GM13977 (cell line): ENCODE results near the gene CAPN1.

ENCODE experiments used
- DNase-seq: peaks from one replicate; pipeline ENCODE4 v3.0.0; 2012; ENCODE audit warnings: low spot score
- in situ Hi-C: fragments of 300-500 bp; cut with MboI; formaldehyde crosslinking; loops from one replicate; pipeline ENCODE4 v1.12.0; 2022; ENCODE audit warnings: low sequenced_read_pairs, low pct_unique_long_range_greater_than_20kb, mixed read lengths, inconsistent platforms; ENCODE audit not compliant: unreplicated experiment
- TF ChIP-seq, protein P1 (sequence below): IDR thresholded peaks from 2 replicates; pipeline ENCODE4 v1.5.1; 2012; ENCODE audit warnings: mild to moderate bottlenecking, control low read depth; ENCODE audit not compliant: insufficient read depth; ENCODE audit errors: extremely low read depth, missing control alignments

The CAPN1 gene

GRCh38 chr11:65151331-65151899 lies 30.3 kb upstream of the CAPN1 start:
- DNase-seq, result no peak
- TF ChIP-seq, protein P1, sequence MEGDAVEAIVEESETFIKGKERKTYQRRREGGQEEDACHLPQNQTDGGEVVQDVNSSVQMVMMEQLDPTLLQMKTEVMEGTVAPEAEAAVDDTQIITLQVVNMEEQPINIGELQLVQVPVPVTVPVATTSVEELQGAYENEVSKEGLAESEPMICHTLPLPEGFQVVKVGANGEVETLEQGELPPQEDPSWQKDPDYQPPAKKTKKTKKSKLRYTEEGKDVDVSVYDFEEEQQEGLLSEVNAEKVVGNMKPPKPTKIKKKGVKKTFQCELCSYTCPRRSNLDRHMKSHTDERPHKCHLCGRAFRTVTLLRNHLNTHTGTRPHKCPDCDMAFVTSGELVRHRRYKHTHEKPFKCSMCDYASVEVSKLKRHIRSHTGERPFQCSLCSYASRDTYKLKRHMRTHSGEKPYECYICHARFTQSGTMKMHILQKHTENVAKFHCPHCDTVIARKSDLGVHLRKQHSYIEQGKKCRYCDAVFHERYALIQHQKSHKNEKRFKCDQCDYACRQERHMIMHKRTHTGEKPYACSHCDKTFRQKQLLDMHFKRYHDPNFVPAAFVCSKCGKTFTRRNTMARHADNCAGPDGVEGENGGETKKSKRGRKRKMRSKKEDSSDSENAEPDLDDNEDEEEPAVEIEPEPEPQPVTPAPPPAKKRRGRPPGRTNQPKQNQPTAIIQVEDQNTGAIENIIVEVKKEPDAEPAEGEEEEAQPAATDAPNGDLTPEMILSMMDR, result no peak
- in situ Hi-C loops, result no loop called here

GRCh38 chr11:65152122-65152521 lies 29.6 kb upstream of the CAPN1 start:
- in situ Hi-C loops, result no loop called here
- TF ChIP-seq, protein P1, result no peak
- no peak for DNase-seq

GRCh38 chr11:65156256-65156655 lies 25.5 kb upstream of the CAPN1 start:
- DNase-seq, result no peak
- TF ChIP-seq, protein P1, result no peak
- in situ Hi-C loops, result no loop called here

DNA sequence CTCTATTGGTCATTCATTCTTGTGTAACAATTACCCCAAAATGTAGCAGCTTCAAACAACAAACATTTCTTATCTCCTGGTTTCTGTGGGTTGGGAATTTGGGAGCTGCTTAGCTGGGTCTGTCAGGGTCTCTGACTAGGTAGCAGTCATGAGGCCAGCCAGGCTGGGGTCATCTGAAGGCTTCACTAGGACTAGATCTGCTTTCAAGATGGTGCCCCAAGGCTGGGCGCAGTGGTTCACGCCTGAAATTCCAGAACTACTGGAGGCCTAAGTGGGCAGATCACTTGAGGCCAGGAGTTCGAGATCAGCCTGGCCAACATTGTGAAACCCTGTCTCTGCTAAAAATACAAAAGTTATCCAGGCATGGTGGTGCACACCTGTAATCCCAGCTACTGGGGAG lies 24.8 kb upstream of the CAPN1 start:
- TF ChIP-seq, protein P1, result no peak
- in situ Hi-C loops, result no loop called here
- DNase-seq, result no peak

GRCh38 chr11:65157336-65157735 lies 24.4 kb upstream of the CAPN1 start:
- no peak for DNase-seq
- TF ChIP-seq, protein P1, result no peak
- in situ Hi-C loops, result no loop called here

GRCh38 chr11:65159012-65159411 lies 22.7 kb upstream of the CAPN1 start:
- in situ Hi-C loops, result no loop called here
- DNase-seq, result peak; percentile 58
- TF ChIP-seq, protein P1, result no peak

DNA sequence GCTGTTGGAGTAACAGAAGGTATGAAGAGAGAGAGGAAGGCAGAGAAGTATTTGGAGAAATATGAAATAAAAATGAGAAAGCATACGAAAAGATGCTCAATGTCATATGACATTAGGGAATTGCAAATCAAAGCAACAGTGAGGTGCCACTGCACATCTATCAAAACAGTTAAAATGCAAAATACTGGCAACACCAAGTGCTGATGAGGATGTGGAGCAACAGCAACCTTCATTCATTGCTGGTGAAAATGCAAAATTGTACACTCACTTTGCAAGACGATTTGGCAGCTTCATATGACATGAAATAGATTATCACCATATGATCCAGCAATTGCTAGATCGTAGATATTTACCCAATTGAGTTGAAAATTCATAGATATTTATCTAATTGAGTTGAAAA lies 21.1 kb upstream of the CAPN1 start:
- DNase-seq, result no peak
- TF ChIP-seq, protein P1, result no peak
- in situ Hi-C loops, result no loop called here
